Measurements from ENCODE around the gene DAP. TPM values are rescaled to one million over a fixed set of nuclear protein-coding genes. Genes with fewer than 3 reads are reported as not detected.

Gene DAP
- total RNA-seq, 1 experiment from 2014 or later: 47.2 TPM

DNA sequence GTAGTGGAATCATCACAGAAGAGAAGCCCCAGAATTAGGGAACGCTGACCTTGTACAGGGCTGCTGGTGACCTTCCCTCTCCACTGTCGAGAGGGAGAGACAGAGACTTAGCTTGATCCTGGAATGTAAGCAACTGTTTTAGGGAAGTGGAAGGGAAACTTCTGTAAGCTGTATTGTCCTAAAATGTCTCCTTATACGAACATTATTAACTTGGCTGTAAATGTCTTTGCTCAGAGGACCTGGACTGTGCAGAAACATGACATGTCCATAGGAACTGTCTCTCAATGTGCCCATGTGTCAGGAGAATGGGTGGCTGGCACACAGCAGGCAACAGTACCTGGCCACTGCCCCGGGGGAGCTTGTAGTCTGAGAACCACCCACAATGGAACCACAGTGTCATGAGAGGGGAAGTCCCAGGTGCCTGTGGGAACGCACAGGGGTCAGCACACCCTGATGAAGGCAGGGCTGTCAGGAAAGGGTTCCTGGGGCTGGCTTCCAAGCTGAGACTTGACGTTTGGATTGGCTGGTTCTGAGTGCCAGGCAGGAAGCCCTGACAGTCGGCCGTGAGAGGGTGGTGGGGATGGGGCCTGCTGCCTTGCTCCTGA lies 34.0 kb downstream of the DAP start:
- Mint-ChIP-seq H3K27ac (peak overlapping the region in 1 of 3 experiments; percentile 50; a peak in 2 of 7 replicates), H3K27me3 (ENCODE audit: low read depth) (no peaks in the 10 kb centered on the region), H3K4me1 (peaks cover 0 to 6% of the 10 kb centered on the region in 2 experiments; a peak in 2 of 4 replicates), H3K36me3 (ENCODE audit: insufficient read depth in 1 of 3, low read depth in 3 of 3) (peaks cover 4 to 7% (median 7%) of the 10 kb centered on the region in 3 experiments), H3K4me3 (no peak overlapping the region), H3K9me3 (no peaks in the 10 kb centered on the region; a peak in 1 of 5 replicates)
- Histone ChIP-seq H4K5ac (ENCODE audit: insufficient read length, low read depth, low read length) (no peak overlapping the region), H3K9me3 (ENCODE audit: control insufficient read depth, low read depth, low read length) (no peaks in the 10 kb centered on the region), H3T11ph (ENCODE audit: low read length) (no peak overlapping the region), H3K79me1 (ENCODE audit: insufficient read depth, low read depth, low read length, poor library complexity, severe bottlenecking) (no peaks in the 10 kb centered on the region), H2BK120ac (ENCODE audit: low read depth, low read length, poor library complexity, severe bottlenecking) (no peak overlapping the region), H3K9ac (ENCODE audit: extremely low read depth, insufficient read length, low read length) (no peak overlapping the region), H3K4me1 (ENCODE audit: insufficient read depth, low read length) (no peaks in the 10 kb centered on the region), H2AFZ (ENCODE audit: low read length) (no peak overlapping the region), H3K23ac (ENCODE audit: insufficient read length, low read depth, low read length) (no peak overlapping the region), H3K18ac (ENCODE audit: insufficient read length, low read depth, low read length) (no peak overlapping the region), H3K4me2 (ENCODE audit: insufficient read depth, insufficient read length, low read length) (no peak overlapping the region), H2BK5ac (ENCODE audit: insufficient read length, low read length) (no peak overlapping the region), H3K4ac (ENCODE audit: low read depth, low read length) (no peak overlapping the region), H4K91ac (ENCODE audit: insufficient read length, low read depth, low read length) (no peak overlapping the region), H4K20me1 (ENCODE audit: control insufficient read depth, insufficient read depth, insufficient read length) (no peaks in the 10 kb centered on the region), H3K23me2 (ENCODE audit: insufficient read length, low read depth, low read length, poor library complexity, severe bottlenecking) (no peaks in the 10 kb centered on the region), H3K27ac (ENCODE audit: insufficient read length, low read depth, low read length) (no peak overlapping the region), H4K8ac (replicated peaks; ENCODE audit: insufficient read length, low read depth, low read length) (no peak overlapping the region), H2AK5ac (ENCODE audit: insufficient read length, low read length) (no peak overlapping the region), H2BK12ac (ENCODE audit: insufficient read length, low read depth, low read length) (no peak overlapping the region), H2BK20ac (ENCODE audit: low read depth, low read length, poor library complexity, severe bottlenecking) (no peak overlapping the region), H3K79me2 (ENCODE audit: insufficient read depth, low read length) (no peaks in the 10 kb centered on the region), H3K56ac (ENCODE audit: insufficient read length, low read depth, low read length) (no peak overlapping the region), H3K27me3 (ENCODE audit: insufficient read depth, low read length) (no peaks in the 10 kb centered on the region), H2BK15ac (ENCODE audit: low read depth, low read length) (no peak overlapping the region), H3K14ac (ENCODE audit: insufficient read depth, low read length) (no peak overlapping the region; the same call in 1 of the 2 replicates)
- TF ChIP-seq, protein P1, sequence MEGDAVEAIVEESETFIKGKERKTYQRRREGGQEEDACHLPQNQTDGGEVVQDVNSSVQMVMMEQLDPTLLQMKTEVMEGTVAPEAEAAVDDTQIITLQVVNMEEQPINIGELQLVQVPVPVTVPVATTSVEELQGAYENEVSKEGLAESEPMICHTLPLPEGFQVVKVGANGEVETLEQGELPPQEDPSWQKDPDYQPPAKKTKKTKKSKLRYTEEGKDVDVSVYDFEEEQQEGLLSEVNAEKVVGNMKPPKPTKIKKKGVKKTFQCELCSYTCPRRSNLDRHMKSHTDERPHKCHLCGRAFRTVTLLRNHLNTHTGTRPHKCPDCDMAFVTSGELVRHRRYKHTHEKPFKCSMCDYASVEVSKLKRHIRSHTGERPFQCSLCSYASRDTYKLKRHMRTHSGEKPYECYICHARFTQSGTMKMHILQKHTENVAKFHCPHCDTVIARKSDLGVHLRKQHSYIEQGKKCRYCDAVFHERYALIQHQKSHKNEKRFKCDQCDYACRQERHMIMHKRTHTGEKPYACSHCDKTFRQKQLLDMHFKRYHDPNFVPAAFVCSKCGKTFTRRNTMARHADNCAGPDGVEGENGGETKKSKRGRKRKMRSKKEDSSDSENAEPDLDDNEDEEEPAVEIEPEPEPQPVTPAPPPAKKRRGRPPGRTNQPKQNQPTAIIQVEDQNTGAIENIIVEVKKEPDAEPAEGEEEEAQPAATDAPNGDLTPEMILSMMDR (conservative IDR thresholded peaks at IDR 0.05): no peak
- whole genome bisulfite sequencing (ENCODE audit: extremely low coverage, insufficient read length, low lambda C conversion rate): no CpG with 5 or more reads among the region's 8 CpGs
- no peak for DNase-seq

All from H9 (cell line).